GM20000 (cell line): ENCODE data around the gene ZNF277.

Experiments used
- DNase-seq: peaks from one replicate; pipeline ENCODE4 v3.0.0; 2012; ENCODE audit warnings: low spot score
- TF ChIP-seq, protein P1 (sequence below): IDR thresholded peaks from 2 replicates; pipeline ENCODE4 v1.5.1; 2012; ENCODE audit warnings: mild to moderate bottlenecking, control low read depth; ENCODE audit errors: extremely low read depth, missing control alignments

The ZNF277 gene

DNA sequence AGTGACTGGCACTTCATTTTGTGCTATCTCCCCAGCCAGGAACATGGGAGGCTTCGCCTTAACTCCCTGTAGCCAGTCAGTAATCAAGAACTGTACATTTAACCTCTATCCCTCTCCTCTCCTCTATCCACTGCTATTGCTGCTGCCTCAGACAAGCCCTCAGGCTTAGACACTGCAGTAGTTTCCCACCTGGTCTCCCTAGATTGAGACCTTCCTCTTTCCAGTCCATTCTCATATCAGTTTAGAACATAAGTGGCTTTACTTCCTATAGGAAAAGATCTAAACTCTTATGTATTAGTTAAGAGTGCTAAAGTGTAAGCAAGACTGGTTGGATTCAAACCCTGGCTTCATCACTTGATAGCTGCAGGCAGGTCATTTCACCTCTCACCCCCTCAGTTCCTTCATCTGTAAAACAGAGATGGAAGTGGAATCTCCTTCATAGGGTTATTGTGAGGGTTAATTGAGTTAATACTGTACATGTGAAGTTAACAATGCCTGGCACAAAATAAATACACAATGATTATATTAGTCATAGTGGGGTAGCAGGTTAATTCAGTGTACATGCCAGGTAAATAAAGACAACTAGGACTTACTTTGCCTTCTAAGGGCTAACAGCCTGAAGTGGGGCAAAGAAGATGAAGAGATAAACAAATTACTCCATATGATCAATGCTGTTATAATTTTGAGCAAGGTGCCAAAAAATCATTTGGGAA is 76.1 kb downstream of the ZNF277 start:
- no peak for DNase-seq
- TF ChIP-seq, protein P1, sequence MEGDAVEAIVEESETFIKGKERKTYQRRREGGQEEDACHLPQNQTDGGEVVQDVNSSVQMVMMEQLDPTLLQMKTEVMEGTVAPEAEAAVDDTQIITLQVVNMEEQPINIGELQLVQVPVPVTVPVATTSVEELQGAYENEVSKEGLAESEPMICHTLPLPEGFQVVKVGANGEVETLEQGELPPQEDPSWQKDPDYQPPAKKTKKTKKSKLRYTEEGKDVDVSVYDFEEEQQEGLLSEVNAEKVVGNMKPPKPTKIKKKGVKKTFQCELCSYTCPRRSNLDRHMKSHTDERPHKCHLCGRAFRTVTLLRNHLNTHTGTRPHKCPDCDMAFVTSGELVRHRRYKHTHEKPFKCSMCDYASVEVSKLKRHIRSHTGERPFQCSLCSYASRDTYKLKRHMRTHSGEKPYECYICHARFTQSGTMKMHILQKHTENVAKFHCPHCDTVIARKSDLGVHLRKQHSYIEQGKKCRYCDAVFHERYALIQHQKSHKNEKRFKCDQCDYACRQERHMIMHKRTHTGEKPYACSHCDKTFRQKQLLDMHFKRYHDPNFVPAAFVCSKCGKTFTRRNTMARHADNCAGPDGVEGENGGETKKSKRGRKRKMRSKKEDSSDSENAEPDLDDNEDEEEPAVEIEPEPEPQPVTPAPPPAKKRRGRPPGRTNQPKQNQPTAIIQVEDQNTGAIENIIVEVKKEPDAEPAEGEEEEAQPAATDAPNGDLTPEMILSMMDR: no peak

DNA sequence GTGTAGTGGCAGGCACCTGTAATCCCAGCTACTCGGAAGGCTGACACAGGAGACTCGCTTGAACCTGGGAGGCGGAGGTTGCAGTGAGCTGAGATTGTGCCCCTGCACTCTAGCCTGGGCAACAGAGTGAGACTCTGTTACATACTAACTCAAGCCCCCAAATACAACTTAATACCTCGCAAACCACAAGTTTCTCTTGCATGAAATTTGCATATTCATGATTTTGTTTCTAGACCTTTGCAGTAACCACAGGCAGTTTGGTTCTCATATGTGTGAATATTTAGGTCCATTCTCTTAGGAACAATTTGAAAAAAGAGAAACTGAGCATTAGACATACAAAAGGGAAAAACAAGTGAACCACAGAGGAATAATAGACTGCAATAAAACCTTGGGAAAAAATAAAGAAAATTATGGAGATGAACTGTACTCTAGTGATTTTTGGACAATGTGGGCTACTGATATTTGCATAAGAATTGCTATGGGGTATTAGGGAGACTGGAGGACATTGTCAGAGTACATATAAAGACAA is 77.0 kb downstream of the ZNF277 start:
- no peak for DNase-seq
- TF ChIP-seq, protein P1: no peak

DNA sequence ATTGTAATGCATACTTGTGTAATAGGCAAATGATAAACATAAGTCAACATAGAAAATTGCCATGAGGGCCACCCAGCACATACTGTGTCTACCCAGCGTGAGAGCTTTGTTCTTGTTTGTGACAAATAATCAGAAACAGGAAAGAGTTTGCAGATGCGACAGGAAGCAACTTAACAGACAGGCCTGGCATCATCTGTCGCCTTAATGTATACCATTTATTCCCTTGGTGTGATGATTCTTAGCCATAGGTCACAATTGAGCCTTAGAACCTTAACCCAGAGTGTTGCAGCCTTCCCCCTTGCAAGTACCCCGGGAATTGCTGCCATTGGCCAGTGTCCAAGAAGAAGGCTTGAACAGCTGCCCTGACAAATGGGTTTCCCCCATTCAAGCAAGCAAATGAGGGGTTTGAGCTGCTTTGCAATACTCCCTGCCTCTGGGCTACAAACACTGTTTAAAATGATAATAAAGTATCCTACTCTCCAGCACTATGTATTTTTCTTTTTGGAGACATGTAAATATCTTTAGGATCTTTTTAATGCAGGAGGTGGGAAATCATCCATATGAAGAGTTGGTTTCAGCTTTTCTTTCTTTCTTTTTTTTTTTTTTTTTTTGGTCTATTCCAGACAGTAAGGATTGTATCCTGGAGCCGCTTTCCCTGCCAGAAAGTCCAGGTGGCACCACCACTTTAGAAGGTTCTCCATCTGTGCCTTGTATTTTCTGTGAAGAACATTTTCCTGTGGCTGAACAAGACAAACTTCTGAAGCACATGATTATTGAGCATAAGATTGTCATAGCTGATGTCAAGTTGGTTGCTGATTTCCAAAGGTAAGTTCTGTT is 80.0 kb downstream of the ZNF277 start:
- no peak for DNase-seq
- TF ChIP-seq, protein P1: no peak

DNA sequence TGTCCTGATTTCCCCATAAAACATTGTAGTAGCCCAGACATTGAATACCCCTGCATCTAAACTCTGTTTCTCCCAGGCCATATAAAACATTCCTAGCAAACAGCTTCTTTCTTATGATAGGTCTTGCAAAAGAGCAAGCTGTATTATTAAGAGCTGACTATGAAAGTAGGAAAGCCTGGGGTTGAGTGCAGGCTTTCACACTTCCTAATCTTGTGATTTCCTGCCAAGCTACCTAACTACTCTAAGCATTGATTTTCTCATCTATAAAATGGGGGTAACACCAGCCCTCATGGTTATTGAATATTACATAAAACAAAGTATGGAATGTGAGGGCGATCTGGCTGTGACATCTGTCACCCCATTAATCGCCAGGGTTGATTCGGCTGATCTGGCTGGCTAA is 81.8 kb downstream of the ZNF277 start:
- DNase-seq: no peak
- TF ChIP-seq, protein P1: no peak

DNA sequence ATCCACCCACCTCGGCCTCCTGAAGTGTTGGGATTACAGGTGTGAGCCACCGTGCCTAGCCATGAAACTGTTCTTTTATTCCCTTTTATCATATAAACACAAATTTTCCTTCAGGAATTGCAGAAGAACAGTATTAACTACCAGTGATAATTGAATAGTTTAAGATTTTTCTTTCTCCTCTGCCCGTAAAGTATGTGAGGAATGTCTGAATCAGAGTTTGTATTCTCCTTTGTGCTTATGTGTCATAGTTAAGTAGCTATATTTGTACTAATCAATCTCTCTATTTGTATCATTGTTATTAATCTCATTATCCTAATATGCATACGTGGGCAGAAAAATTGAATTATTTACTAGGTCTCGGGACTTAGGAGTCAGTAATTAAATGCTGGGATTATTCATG is 83.6 kb downstream of the ZNF277 start:
- TF ChIP-seq, protein P1: no peak
- no peak for DNase-seq

DNA sequence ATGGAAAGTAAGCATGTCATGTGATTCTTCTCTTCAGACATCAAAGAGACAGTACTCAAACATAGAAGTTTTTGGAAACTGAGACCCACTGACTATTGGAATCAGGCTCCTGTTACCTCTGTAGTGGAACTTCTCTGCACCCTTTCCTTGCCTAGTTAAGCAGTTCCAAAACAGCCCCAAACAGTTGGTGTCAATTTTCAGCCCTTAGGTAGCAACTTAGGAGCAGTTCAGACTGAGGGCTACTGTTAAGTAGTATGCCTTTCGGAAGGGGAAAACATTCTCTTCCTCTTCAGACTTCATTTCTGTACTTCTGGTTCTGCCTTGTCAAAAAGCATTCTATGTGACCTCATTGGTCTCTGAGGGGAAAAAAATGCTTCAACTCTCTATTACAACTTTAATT is 85.7 kb downstream of the ZNF277 start:
- TF ChIP-seq, protein P1: no peak

DNA sequence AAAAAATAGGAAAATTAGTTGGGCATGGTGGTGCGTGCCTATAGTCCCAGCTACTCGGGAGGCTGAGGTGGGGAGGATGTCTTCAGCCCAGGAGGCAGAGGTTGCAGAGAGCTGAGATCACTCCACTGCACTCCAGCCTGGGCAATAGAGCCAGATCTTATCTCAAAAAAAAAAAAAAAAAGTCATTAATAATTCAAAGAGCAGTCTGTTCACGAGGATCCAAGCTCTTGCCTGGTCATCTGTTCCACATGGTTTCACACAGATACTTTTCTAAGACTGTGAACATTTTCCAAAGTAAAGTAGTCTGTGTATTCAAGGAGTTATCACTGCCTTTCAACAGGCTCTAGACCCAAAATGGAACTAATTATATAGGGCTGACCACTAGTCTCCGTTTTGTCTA is 86.9 kb downstream of the ZNF277 start:
- TF ChIP-seq, protein P1: no peak
- no peak for DNase-seq

More for the DNA sequence above, 85.7 kb downstream of the ZNF277 start:
- no peak for DNase-seq
